GM23338 (cell line): ENCODE measurements around the gene DENND6A. TPM values are rescaled to one million over a fixed set of nuclear protein-coding genes. Genes with fewer than 3 reads are reported as not detected.

ENCODE experiments used
- ATAC-seq: fragments of 200-7000 bp; cut with Tn5 transposase; 3 replicates; pipeline ENCODE4 v1.9.1; 2020
- DNase-seq: peaks from one replicate; pipeline ENCODE4 v3.0.0-alpha.2; 2015; ENCODE audit warnings: low spot score
- H2AFZ ChIP-seq: fragments of 200-600 bp; sonication (generic); 2 replicates; pipeline ENCODE4 v1.8.0; 2016; ENCODE audit warnings: antibody characterized with exemption, mild to moderate bottlenecking, moderate library complexity
- H3F3A ChIP-seq: fragments of 200-600 bp; sonication (generic); replicated peaks from 2 replicates; pipeline ENCODE4 v1.8.0; 2017; ENCODE audit warnings: antibody characterized with exemption, mixed run types, low read depth
- H3K27ac ChIP-seq: fragments of 200-600 bp; sonication (generic); 2 replicates; pipeline ENCODE4 v1.6.1; 2016; ENCODE audit warnings: low read depth
- H3K27me3 ChIP-seq: fragments of 200-600 bp; sonication (generic); 2 replicates; pipeline ENCODE4 v1.8.0; 2016; ENCODE audit warnings: mild to moderate bottlenecking, mixed run types, moderate library complexity; ENCODE audit not compliant: insufficient read depth
- H3K36me3 ChIP-seq: fragments of 200-600 bp; sonication (generic); 2 replicates; pipeline ENCODE4 v1.8.0; 2016; ENCODE audit warnings: mild to moderate bottlenecking; ENCODE audit not compliant: insufficient read depth
- H3K4me1 ChIP-seq: fragments of 200-600 bp; sonication (generic); 2 replicates; pipeline ENCODE4 v1.8.0; 2016; ENCODE audit warnings: mild to moderate bottlenecking, moderate library complexity; ENCODE audit not compliant: insufficient read depth
- H3K4me2 ChIP-seq: fragments of 200-600 bp; sonication (generic); 2 replicates; pipeline ENCODE4 v1.7.1; 2017; ENCODE audit warnings: mixed run types
- H3K4me3 ChIP-seq: fragments of 200-600 bp; sonication (generic); 2 replicates; pipeline ENCODE4 v1.6.1; 2016; ENCODE audit warnings: mixed run types
- H3K79me2 ChIP-seq: fragments of 200-600 bp; sonication (generic); replicated peaks from 2 replicates; pipeline ENCODE4 v1.8.0; 2017; ENCODE audit warnings: mild to moderate bottlenecking; ENCODE audit not compliant: insufficient read depth
- H3K9me2 ChIP-seq: fragments of 200-600 bp; sonication (generic); 2 replicates; pipeline ENCODE4 v1.8.0; 2017; ENCODE audit not compliant: insufficient read depth
- H4K20me1 ChIP-seq: fragments of 200-600 bp; sonication (generic); replicated peaks from 2 replicates; pipeline ENCODE4 v1.8.0; 2017; ENCODE audit warnings: mild to moderate bottlenecking; ENCODE audit not compliant: insufficient read depth
- H3K27ac Mint-ChIP-seq: 2 replicates; pipeline ENCODE4 v1.8.0; 2020; ENCODE audit warnings: inconsistent platforms, mild to moderate bottlenecking, moderate library complexity, mixed read lengths
- H3K27me3 Mint-ChIP-seq: 3 replicates; pipeline ENCODE4 v1.8.0; 2022; ENCODE audit warnings: low read depth, mild to moderate bottlenecking, moderate library complexity, mixed read lengths, inconsistent platforms; ENCODE audit not compliant: insufficient read depth, poor library complexity
- H3K36me3 Mint-ChIP-seq: 3 replicates; pipeline ENCODE4 v1.8.0; 2021; ENCODE audit warnings: low read depth, mild to moderate bottlenecking, inconsistent platforms, moderate library complexity, mixed read lengths
- H3K4me1 Mint-ChIP-seq: 3 replicates; pipeline ENCODE4 v1.8.0; 2020; ENCODE audit warnings: mild to moderate bottlenecking, inconsistent platforms, mixed read lengths
- H3K4me3 Mint-ChIP-seq: 3 replicates; pipeline ENCODE4 v1.8.0; 2021; ENCODE audit warnings: moderate library complexity, mild to moderate bottlenecking, inconsistent platforms, mixed read lengths
- H3K9me3 Mint-ChIP-seq: 3 replicates; pipeline ENCODE4 v1.8.0; 2020; ENCODE audit warnings: moderate library complexity, mild to moderate bottlenecking, inconsistent platforms, mixed read lengths
- CREB1 ChIP-seq: fragments of 250-450 bp; sonication (Bioruptor Pico); IDR thresholded peaks from 2 replicates; pipeline ENCODE4 v1.5.0; 2020; ENCODE audit warnings: low read depth, mild to moderate bottlenecking, moderate library complexity
- CTCF ChIP-seq, 2 experiments: fragments of 200-600 bp in 1 of 2; sonication (generic) in 1 of 2; conservative IDR thresholded peaks; 2 replicates each; pipeline versions ENCODE4 v1.5.1 to v1.6.1; 2016 to 2017; ENCODE audit warnings: antibody characterized with exemption in 2 of 2, low read depth in 2 of 2, mild to moderate bottlenecking in 2 of 2, moderate library complexity in 1 of 2
- ETS1 ChIP-seq: IDR thresholded peaks from 2 replicates; pipeline ENCODE4 v1.6.1; 2016; ENCODE audit warnings: antibody characterized with exemption
- EZH2 ChIP-seq: fragments of 200-600 bp; sonication (generic); IDR thresholded peaks from one replicate; pipeline ENCODE4 v1.8.0; 2017; ENCODE audit warnings: antibody characterized with exemption, mild to moderate bottlenecking, low read depth; ENCODE audit not compliant: unreplicated experiment
- EZH2phosphoT487 ChIP-seq: fragments of 200-600 bp; sonication (generic); IDR thresholded peaks from one replicate; pipeline ENCODE4 v1.8.1; 2018; ENCODE audit warnings: antibody characterized with exemption; ENCODE audit not compliant: unreplicated experiment
- JUNB ChIP-seq: IDR thresholded peaks from one replicate; pipeline ENCODE4 v1.6.1; 2016; ENCODE audit warnings: antibody characterized with exemption; ENCODE audit not compliant: unreplicated experiment
- NANOG ChIP-seq: IDR thresholded peaks from 2 replicates; pipeline ENCODE4 v1.6.1; 2016; ENCODE audit warnings: antibody characterized with exemption, borderline replicate concordance
- POLR2AphosphoS5 ChIP-seq: IDR thresholded peaks from 2 replicates; pipeline ENCODE4 v1.6.1; 2016; ENCODE audit warnings: antibody characterized with exemption, low read depth
- REST ChIP-seq: IDR thresholded peaks from one replicate; pipeline ENCODE4 v1.6.1; 2018; ENCODE audit warnings: antibody characterized with exemption; ENCODE audit not compliant: unreplicated experiment
- STAT1 ChIP-seq: IDR thresholded peaks from one replicate; pipeline ENCODE4 v1.6.1; 2016; ENCODE audit warnings: antibody characterized with exemption; ENCODE audit not compliant: unreplicated experiment
- ZNF114 ChIP-seq: fragments of 250-450 bp; sonication (Bioruptor Pico); IDR thresholded peaks from 2 replicates; pipeline ENCODE4 v1.5.0; 2020; ENCODE audit warnings: mild to moderate bottlenecking, moderate library complexity
- ZNF331 ChIP-seq: fragments of 250-450 bp; sonication (Bioruptor Pico); IDR thresholded peaks from 2 replicates; pipeline ENCODE4 v1.5.0; 2020; ENCODE audit warnings: low read depth, mild to moderate bottlenecking, moderate library complexity
- ZNF462 ChIP-seq: fragments of 250-450 bp; sonication (Bioruptor Pico); IDR thresholded peaks from 2 replicates; pipeline ENCODE4 v1.5.0; 2020; ENCODE audit warnings: mild to moderate bottlenecking, moderate library complexity
- polyA plus RNA-seq: library from polyadenylated mRNA; unstranded; fragments of >200 nt; fragmentation: Nextera tagmentation; extraction: Ambion mirVana; gene quantifications from 2 replicates; pipeline ENCODE4 v1.2.1, GENCODE V29; 2016
- total RNA-seq: library from RNA; depleted of rRNA; stranded (reverse); fragments of >200 nt; shearing (Covaris generic); gene quantifications from 2 replicates; pipeline ENCODE4 v1.2.3, GENCODE V29; 2014

DENND6A gene
- total and polyA plus RNA-seq, 2 experiments from 2014 or later, result 7.5 to 17.5 TPM

- Histone ChIP-seq H3K4me1 (no peaks in the 10 kb centered on the region), H4K20me1 (no peaks in the 10 kb centered on the region), H3K4me2 (no peak overlapping the region), H3K79me2 (no peaks in the 10 kb centered on the region), H3K36me3 (no peaks in the 10 kb centered on the region), H3K27ac (no peak overlapping the region), H3F3A (no peaks in the 10 kb centered on the region), H3K9me2 (no peaks in the 10 kb centered on the region), H3K4me3 (no peak overlapping the region), H2AFZ (no peak overlapping the region), H3K27me3 (no peaks in the 10 kb centered on the region)
- H3K27me3 Mint-ChIP-seq, result peaks cover 2% of the 10 kb centered on the region
- H3K4me3 Mint-ChIP-seq, result no peak overlapping the region
- no peaks in the 10 kb centered on the region for H3K9me3 Mint-ChIP-seq
- H3K36me3 Mint-ChIP-seq, result no peaks in the 10 kb centered on the region
- DNase-seq, result no peak
- ATAC-seq, result no peak
- TF ChIP-seq NANOG, result no peak
- no peak for TF ChIP-seq EZH2phosphoT487
- TF ChIP-seq ZNF462 (CRISPR knock-in tag), result no peak
- TF ChIP-seq STAT1, result no peak
- no peak for TF ChIP-seq CTCF (conservative IDR thresholded peaks at IDR 0.05; ENCODE audit: low read depth in 2 of 2)
- TF ChIP-seq CREB1, result no peak
- TF ChIP-seq REST, result no peak
- TF ChIP-seq EZH2, result no peak
- TF ChIP-seq POLR2AphosphoS5, result no peak
- TF ChIP-seq ETS1, result no peak
- no peak for TF ChIP-seq ZNF114 (CRISPR knock-in tag)
- no peak for TF ChIP-seq ZNF331 (CRISPR knock-in tag)
- TF ChIP-seq JUNB, result no peak
- H3K4me1 Mint-ChIP-seq, result no peaks in the 10 kb centered on the region
- no peak overlapping the region for H3K27ac Mint-ChIP-seq
Measured at GRCh38 chr3:57717205-57717868, 24.5 kb upstream of the DENND6A start.
